Mesothelial cell of epicardium (in vitro differentiated cells): ENCODE results near the gene SIDT2. TPM values are rescaled to one million over a fixed set of nuclear protein-coding genes. Genes with fewer than 3 reads are reported as not detected.

Experiments used
- DNase-seq, 2 experiments: peaks; one replicate each; pipeline ENCODE4 v3.0.0; 2021; ENCODE audit warnings: low spot score in 2 of 2; ENCODE audit not compliant: unreplicated experiment in 2 of 2
- H3K27ac Mint-ChIP-seq: 2 replicates; pipeline ENCODE4 v1.8.0; 2021; ENCODE audit warnings: mixed read lengths
- H3K27me3 Mint-ChIP-seq: 2 replicates; pipeline ENCODE4 v1.8.0; 2021; ENCODE audit warnings: low read depth, mixed read lengths
- H3K36me3 Mint-ChIP-seq: 2 replicates; pipeline ENCODE4 v1.8.0; 2021; ENCODE audit warnings: mixed read lengths
- H3K4me1 Mint-ChIP-seq: 2 replicates; pipeline ENCODE4 v1.8.0; 2021; ENCODE audit warnings: mixed read lengths
- H3K4me3 Mint-ChIP-seq: 2 replicates; pipeline ENCODE4 v1.8.0; 2021; ENCODE audit warnings: mild to moderate bottlenecking, moderate library complexity, mixed read lengths
- H3K9me3 Mint-ChIP-seq: 2 replicates; pipeline ENCODE4 v1.8.0; 2021; ENCODE audit warnings: mixed read lengths
- total RNA-seq: library from RNA; stranded (reverse); gene quantifications from 3 replicates; pipeline ENCODE4 v1.2.1, GENCODE V29; 2021
- TF ChIP-seq, protein P1 (sequence below): fragments of 200-600 bp; sonication (generic); IDR thresholded peaks from one replicate; pipeline ENCODE4 v1.5.0; 2021; ENCODE audit warnings: antibody characterized with exemption; ENCODE audit not compliant: unreplicated experiment

The SIDT2 gene
- total RNA-seq, 1 donor from 2014 or later: 41.7 TPM

DNA sequence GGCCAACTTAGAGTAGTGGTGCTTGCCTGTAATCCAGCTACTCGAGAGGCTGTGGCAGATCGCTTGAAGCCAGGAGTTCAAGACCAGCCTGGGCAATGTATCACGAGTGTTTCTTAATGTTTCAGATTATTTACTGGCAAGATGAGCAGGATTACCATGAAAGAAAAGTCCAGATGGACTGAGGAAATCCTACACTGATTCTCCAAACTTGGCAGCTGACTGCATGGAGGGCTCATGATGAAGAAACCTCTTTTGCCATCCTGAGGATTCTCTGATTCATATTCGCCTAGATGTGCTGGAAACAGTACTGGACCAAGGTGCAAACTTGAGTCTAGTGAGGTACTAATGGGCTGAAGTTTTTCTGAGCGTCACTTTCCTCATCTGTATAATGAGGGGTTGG, 2.8 kb upstream of the SIDT2 start:
- Mint-ChIP-seq H3K9me3 (no peaks in the 10 kb centered on the region), H3K4me3 (no peak overlapping the region), H3K27ac (no peak overlapping the region), H3K27me3 (no peaks in the 10 kb centered on the region), H3K4me1 (peaks cover 54% of the 10 kb centered on the region), H3K36me3 (no peaks in the 10 kb centered on the region)
- DNase-seq: no peak
- TF ChIP-seq, protein P1, sequence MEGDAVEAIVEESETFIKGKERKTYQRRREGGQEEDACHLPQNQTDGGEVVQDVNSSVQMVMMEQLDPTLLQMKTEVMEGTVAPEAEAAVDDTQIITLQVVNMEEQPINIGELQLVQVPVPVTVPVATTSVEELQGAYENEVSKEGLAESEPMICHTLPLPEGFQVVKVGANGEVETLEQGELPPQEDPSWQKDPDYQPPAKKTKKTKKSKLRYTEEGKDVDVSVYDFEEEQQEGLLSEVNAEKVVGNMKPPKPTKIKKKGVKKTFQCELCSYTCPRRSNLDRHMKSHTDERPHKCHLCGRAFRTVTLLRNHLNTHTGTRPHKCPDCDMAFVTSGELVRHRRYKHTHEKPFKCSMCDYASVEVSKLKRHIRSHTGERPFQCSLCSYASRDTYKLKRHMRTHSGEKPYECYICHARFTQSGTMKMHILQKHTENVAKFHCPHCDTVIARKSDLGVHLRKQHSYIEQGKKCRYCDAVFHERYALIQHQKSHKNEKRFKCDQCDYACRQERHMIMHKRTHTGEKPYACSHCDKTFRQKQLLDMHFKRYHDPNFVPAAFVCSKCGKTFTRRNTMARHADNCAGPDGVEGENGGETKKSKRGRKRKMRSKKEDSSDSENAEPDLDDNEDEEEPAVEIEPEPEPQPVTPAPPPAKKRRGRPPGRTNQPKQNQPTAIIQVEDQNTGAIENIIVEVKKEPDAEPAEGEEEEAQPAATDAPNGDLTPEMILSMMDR: no peak

DNA sequence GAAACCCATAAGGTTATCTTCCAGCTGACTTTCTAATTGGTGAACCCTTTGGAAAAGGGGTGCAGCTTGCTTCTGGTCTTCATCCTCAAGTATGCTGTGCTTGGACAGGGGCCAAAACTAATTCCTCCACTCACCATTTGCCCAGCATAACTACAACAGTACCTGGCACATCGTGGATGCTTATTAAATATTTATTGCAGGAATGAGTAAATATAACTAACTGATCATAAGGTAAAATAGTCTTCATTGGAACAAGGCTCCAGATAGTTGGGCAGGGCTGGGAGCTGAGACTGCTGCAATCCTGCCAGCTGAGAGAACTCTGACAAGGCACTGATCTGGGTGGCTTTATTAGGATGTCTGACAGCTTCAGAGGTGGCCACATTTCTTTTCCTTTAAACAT, 2.4 kb upstream of the SIDT2 start:
- Mint-ChIP-seq H3K27me3 (no peaks in the 10 kb centered on the region), H3K4me1 (peaks cover 54% of the 10 kb centered on the region), H3K4me3 (no peak overlapping the region), H3K9me3 (no peaks in the 10 kb centered on the region), H3K27ac (no peak overlapping the region), H3K36me3 (no peaks in the 10 kb centered on the region)
- no peak for DNase-seq
- TF ChIP-seq, protein P1: no peak

DNA sequence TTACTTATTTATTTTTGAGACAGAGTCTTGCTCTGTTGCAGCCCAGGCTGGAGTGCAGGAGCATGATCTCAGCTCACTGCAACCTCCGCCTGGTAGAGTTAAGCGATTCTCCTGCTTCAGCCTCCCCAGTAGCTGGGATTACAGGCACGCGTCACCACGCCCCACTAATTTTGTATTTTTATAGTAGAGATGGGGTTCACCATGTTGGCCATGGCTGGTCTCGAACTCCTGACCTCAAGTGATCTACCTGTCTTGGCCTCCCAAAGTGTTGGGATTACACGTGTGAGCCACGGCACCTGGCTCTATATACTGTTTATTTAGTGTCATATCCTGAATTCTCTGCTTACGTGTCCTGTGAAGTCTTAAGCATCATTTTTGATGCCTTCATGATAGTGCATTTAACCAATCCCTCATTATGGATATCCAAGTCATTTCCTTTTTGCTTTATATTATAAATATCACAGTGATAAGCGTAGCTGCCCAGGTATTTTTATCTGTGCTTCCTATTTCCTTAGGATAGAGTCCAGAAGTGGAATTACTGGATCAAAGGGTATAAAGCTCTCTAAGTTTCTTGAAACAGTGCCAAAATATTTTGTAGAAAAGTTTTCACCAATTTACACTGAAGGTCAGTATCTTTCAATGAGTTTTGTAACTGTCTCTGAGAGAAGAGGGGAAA, 871 bp upstream of the SIDT2 start:
- TF ChIP-seq, protein P1: no peak
- H3K4me1 Mint-ChIP-seq: peaks cover 42% of the 10 kb centered on the region

DNA sequence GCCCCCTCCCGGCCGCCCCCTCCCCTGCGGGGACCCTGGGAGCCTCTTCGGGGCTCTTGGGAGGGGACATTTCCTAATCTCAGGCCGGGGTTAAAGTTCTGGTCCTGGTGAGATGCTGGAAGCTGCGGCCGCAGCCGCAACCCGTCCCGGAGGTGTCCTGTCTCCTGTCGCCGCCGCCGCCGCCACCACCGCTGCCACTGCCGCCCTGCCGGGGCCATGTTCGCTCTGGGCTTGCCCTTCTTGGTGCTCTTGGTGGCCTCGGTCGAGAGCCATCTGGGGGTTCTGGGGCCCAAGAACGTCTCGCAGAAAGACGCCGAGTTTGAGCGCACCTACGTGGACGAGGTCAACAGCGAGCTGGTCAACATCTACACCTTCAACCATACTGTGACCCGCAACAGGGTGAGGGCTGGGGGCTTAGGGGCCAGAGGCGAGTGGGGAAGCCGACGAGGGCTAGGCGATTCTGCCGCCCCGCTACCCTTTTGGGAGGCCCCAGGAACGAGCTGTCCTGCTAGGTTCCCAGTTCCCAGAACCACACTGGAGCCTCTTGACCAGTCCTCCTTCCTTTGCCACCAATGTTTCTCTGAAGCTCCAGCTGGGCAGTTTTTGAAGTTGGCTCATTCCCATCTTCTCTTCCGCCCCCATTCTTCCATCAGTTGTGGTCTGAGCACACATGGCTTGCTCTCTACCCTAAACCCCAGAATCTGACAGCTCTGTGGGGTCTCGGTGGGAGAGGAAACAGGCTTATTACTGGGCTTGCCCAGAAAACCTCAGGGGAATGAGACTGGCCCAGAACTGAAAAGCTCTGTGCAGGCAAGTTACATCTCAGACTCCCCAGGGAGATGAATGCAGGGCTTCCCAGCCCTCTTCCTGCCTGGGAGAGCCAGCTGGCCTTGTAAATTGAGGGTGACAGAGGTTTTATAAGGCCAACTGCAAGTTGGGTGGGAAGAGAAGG, 781 bp downstream of the SIDT2 start:
- TF ChIP-seq, protein P1: no peak
- H3K36me3 Mint-ChIP-seq: peaks cover 3% of the 10 kb centered on the region
- peaks cover 39% of the 10 kb centered on the region for H3K4me1 Mint-ChIP-seq
- DNase-seq: no peak
- H3K4me3 Mint-ChIP-seq: peak overlapping the region; percentile 91
- H3K9me3 Mint-ChIP-seq: no peaks in the 10 kb centered on the region
- H3K27me3 Mint-ChIP-seq: no peaks in the 10 kb centered on the region
- H3K27ac Mint-ChIP-seq: peak overlapping the region; percentile 82

More for the DNA sequence above, 871 bp upstream of the SIDT2 start:
- no peak for DNase-seq
- Mint-ChIP-seq H3K9me3 (no peaks in the 10 kb centered on the region), H3K27ac (peak overlapping the region; percentile 97), H3K27me3 (no peaks in the 10 kb centered on the region), H3K4me3 (peak overlapping the region; percentile 91), H3K36me3 (peaks cover under 1% of the 10 kb centered on the region)

- H3K27ac Mint-ChIP-seq: peak overlapping the region; percentile 82
- H3K27me3 Mint-ChIP-seq: no peaks in the 10 kb centered on the region
- peaks cover 39% of the 10 kb centered on the region for H3K4me1 Mint-ChIP-seq
Measured at GRCh38 chr11:117180020-117180419, 1.5 kb downstream of the SIDT2 start.

More at GRCh38 chr11:117180020-117180419, 1.5 kb downstream of the SIDT2 start:
- TF ChIP-seq, protein P1: no peak
- Mint-ChIP-seq H3K9me3 (no peaks in the 10 kb centered on the region), H3K36me3 (peaks cover 3% of the 10 kb centered on the region), H3K4me3 (peak overlapping the region; percentile 91)
- no peak for DNase-seq
